HCT116 (cell line): ENCODE measurements around the gene THG1L. TPM values are rescaled to one million over a fixed set of nuclear protein-coding genes. Genes with fewer than 3 reads are reported as not detected.

ENCODE experiments used
- ATAC-seq: fragments of 200-7000 bp; cut with Tn5 transposase; 2 replicates; pipeline ENCODE4 v1.9.1; 2020; ENCODE audit warnings: mild to moderate bottlenecking, moderate library complexity
- BruUV-seq: library from RNA; stranded (reverse); fragments of 400-500 nt; replicated peaks from 2 replicates; lab custom pipeline; 2021; lab: Mats Ljungman, UMichigan
- CTCF ChIA-PET: fragments of 300-600 bp; sonication (Branson Sonifier 250); formaldehyde crosslinking; loops from one replicate; lab custom pipeline; 2021; ENCODE audit warnings: antibody characterized with exemption; lab: Charles Lee
- POLR2A ChIA-PET: fragments of 300-600, 350-600 bp; sonication (Branson Sonifier 250); formaldehyde crosslinking; loops from one replicate; lab custom pipeline; 2021; ENCODE audit warnings: antibody characterized with exemption; lab: Charles Lee
- RAD21 ChIA-PET, 2 experiments: fragments of 300-600 bp; sonication (Branson Sonifier 250); formaldehyde crosslinking; loops; one replicate each; lab custom pipeline; 2023; ENCODE audit warnings: low total read pairs in 2 of 2; ENCODE audit not compliant: uncharacterized antibody in 2 of 2, unreplicated experiment in 2 of 2, low non-redundant PET in 1 of 2; lab: Charles Lee
- DNase-seq: peaks from one replicate; pipeline ENCODE4 v3.0.0-alpha.2; 2010; ENCODE audit warnings: low read depth, low spot score
- H2AFZ ChIP-seq: fragments of 200-600 bp; shearing (Covaris generic), sonication (generic); 2 replicates; pipeline ENCODE4 v1.6.1; 2017; ENCODE audit warnings: low read depth, mixed run types, mixed read lengths, antibody characterized with exemption, low read length; ENCODE audit not compliant: poor library complexity, severe bottlenecking
- H3K27ac ChIP-seq: 2 replicates; pipeline ENCODE4 v1.5.1; 2012; ENCODE audit warnings: low read depth, low read length
- H3K27me3 ChIP-seq: fragments of 200-600 bp; sonication (generic); 2 replicates; pipeline ENCODE4 v1.6.1; 2016; ENCODE audit warnings: mixed run types, low read length, mixed read lengths; ENCODE audit not compliant: insufficient read depth
- H3K36me3 ChIP-seq, 2 experiments: fragments of 200-500 bp in 1 of 2; fragments of 200-600 bp in 1 of 2; sonication (Bioruptor generic) in 1 of 2; sonication (generic) in 1 of 2; 2 replicates each; pipeline versions ENCODE4 v1.5.1 to v1.6.1; 2014 to 2016; ENCODE audit warnings: low read length in 2 of 2, inconsistent platforms in 1 of 2, mixed read lengths in 1 of 2, mixed run types in 1 of 2; ENCODE audit not compliant: insufficient read depth in 2 of 2, control insufficient read depth in 1 of 2
- H3K4me1 ChIP-seq, 2 experiments: fragments of 200-600 bp in 1 of 2; sonication (generic) in 1 of 2; 2 replicates each; pipeline versions ENCODE4 v1.5.1 to v1.6.1; 2012 to 2017; ENCODE audit warnings: low read length in 2 of 2, inconsistent platforms in 1 of 2, mild to moderate bottlenecking in 1 of 2, mixed read lengths in 1 of 2, mixed run types in 1 of 2, moderate library complexity in 1 of 2; ENCODE audit not compliant: insufficient read depth in 2 of 2, control insufficient read depth in 1 of 2
- H3K4me2 ChIP-seq: fragments of 200-600 bp; sonication (generic); 2 replicates; pipeline ENCODE4 v1.6.1; 2017; ENCODE audit warnings: mixed run types, low read length, mixed read lengths
- H3K4me3 ChIP-seq, 2 experiments: fragments of 200-600 bp in 1 of 2; sonication (generic) in 1 of 2; replicated peaks in 1 of 2; 2 replicates each; pipeline ENCODE4 v1.5.1; 2011 to 2016; ENCODE audit warnings: low read length in 2 of 2, control low read depth in 1 of 2, low read depth in 1 of 2, mild to moderate bottlenecking in 1 of 2, mixed read lengths in 1 of 2, mixed run types in 1 of 2
- H3K79me2 ChIP-seq: fragments of 200-600 bp; sonication (generic); 2 replicates; pipeline ENCODE4 v1.6.1; 2017; ENCODE audit warnings: mild to moderate bottlenecking, mixed run types, low read length, moderate library complexity, mixed read lengths; ENCODE audit not compliant: insufficient read depth
- H3K9ac ChIP-seq: fragments of 200-600 bp; sonication (generic); 2 replicates; pipeline ENCODE4 v1.6.1; 2016; ENCODE audit warnings: low read length, mixed read lengths
- H3K9me2 ChIP-seq: fragments of 200-600 bp; sonication (generic), shearing (Covaris generic); 2 replicates; pipeline ENCODE4 v1.6.1; 2017; ENCODE audit warnings: mixed run types, mild to moderate bottlenecking, moderate library complexity; ENCODE audit not compliant: insufficient read depth
- H3K9me3 ChIP-seq, 2 experiments: fragments of 200-500 bp in 1 of 2; fragments of 200-600 bp in 1 of 2; sonication (Bioruptor generic) in 1 of 2; sonication (generic) in 1 of 2; 2 replicates each; pipeline ENCODE4 v1.6.1; 2014 to 2017; ENCODE audit warnings: low read length in 2 of 2, mixed read lengths in 2 of 2, inconsistent platforms in 1 of 2, low read depth in 1 of 2, mild to moderate bottlenecking in 1 of 2, mixed run types in 1 of 2, moderate library complexity in 1 of 2; ENCODE audit not compliant: control insufficient read depth in 1 of 2, insufficient read depth in 1 of 2
- H4K20me1 ChIP-seq: fragments of 200-600 bp; sonication (generic), shearing (Covaris generic); 2 replicates; pipeline ENCODE4 v1.6.1; 2017; ENCODE audit warnings: mixed run types, mild to moderate bottlenecking, moderate library complexity; ENCODE audit not compliant: insufficient read depth
- CEBPB ChIP-seq: IDR thresholded peaks from 2 replicates; pipeline ENCODE4 v1.6.1; 2012; ENCODE audit warnings: low read depth
- ELF1 ChIP-seq: IDR thresholded peaks from 2 replicates; pipeline ENCODE4 v1.6.1; 2012; ENCODE audit warnings: low read depth, borderline replicate concordance
- EZH2phosphoT487 ChIP-seq: fragments of 200-600 bp; IDR thresholded peaks from 2 replicates; pipeline ENCODE4 v1.6.1; 2018; ENCODE audit warnings: antibody characterized with exemption, borderline replicate concordance
- POLR2A ChIP-seq: IDR thresholded peaks from 2 replicates; pipeline ENCODE4 v1.7.0; 2011; ENCODE audit warnings: borderline replicate concordance; ENCODE audit not compliant: insufficient read depth, insufficient read length; ENCODE audit errors: extremely low read depth
- POLR2AphosphoS5 ChIP-seq: IDR thresholded peaks from 2 replicates; pipeline ENCODE4 v1.6.1; 2011; ENCODE audit warnings: mild to moderate bottlenecking, low read depth, low read length, moderate library complexity
- RAD21 ChIP-seq: IDR thresholded peaks from 2 replicates; pipeline ENCODE4 v1.6.1; 2012; ENCODE audit warnings: low read depth, mild to moderate bottlenecking
- SRF ChIP-seq: IDR thresholded peaks from 2 replicates; pipeline ENCODE4 v1.6.1; 2012; ENCODE audit warnings: low read depth
- TCF7L2 ChIP-seq: IDR thresholded peaks from 2 replicates; pipeline ENCODE4 v1.7.0; 2011; ENCODE audit warnings: borderline replicate concordance, inconsistent platforms; ENCODE audit not compliant: insufficient read depth, insufficient read length; ENCODE audit errors: extremely low read depth
- ZNF274 ChIP-seq: fragments of 200-500 bp; sonication (Bioruptor generic); IDR thresholded peaks from 2 replicates; pipeline ENCODE4 v1.6.1; 2014; ENCODE audit warnings: mild to moderate bottlenecking, low read depth, low read length, inconsistent platforms
- intact Hi-C: fragments of 100-400 bp; cut with micrococcal nuclease; formaldehyde crosslinking; loops from 2 replicates; pipeline ENCODE4 v1.10.0; 2022
- total RNA-seq: library from RNA; stranded (reverse); gene quantifications from one replicate; pipeline ENCODE4 v1.2.1, GENCODE V29; 2021; ENCODE audit not compliant: unreplicated experiment
- TF ChIP-seq, protein P1 (sequence below), 3 experiments: fragments of 200-600 bp in 1 of 3; sonication (generic) in 1 of 3; IDR thresholded peaks in 2 of 3; conservative IDR thresholded peaks in 1 of 3; 2 replicates each; pipeline ENCODE4 v1.5.1; 2012 to 2017; ENCODE audit warnings: low read depth in 2 of 3, low read length in 2 of 3, antibody characterized with exemption in 1 of 3, borderline replicate concordance in 1 of 3, control low read depth in 1 of 3, mild to moderate bottlenecking in 1 of 3, mixed read lengths in 1 of 3, mixed run types in 1 of 3, moderate library complexity in 1 of 3; ENCODE audit not compliant: insufficient read depth in 1 of 3

THG1L gene
- total RNA-seq, 1 experiment from 2014 or later: 33.9 TPM

DNA sequence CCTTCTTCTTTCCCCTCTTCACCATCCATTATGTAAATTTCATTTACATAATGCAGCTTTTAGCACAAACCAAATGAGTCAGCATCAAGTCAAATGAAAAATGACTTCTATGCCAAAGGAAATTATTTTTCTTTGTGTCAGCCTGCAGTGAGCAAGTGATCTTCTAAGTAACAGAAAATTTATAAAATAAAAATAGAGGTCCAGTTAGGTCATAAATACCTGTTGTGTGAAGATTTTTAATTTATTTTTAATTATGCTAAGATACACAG, 16.7 kb upstream of the THG1L start:
- no peak for ATAC-seq
- H3K36me3 ChIP-seq: no peaks in the 10 kb centered on the region
- BruUV-seq: no TSS peak
- ChIA-PET POLR2A (no interaction called here), RAD21 (no interaction called here), CTCF (no interaction called here)
- no peaks in the 10 kb centered on the region for H3K79me2 ChIP-seq
- H4K20me1 ChIP-seq: no peaks in the 10 kb centered on the region
- no peak overlapping the region for H3K9ac ChIP-seq
- no peaks in the 10 kb centered on the region for H3K27me3 ChIP-seq
- no peaks in the 10 kb centered on the region for H3K9me2 ChIP-seq
- no peak for TF ChIP-seq TCF7L2
- TF ChIP-seq RAD21: no peak
- TF ChIP-seq, protein P1, sequence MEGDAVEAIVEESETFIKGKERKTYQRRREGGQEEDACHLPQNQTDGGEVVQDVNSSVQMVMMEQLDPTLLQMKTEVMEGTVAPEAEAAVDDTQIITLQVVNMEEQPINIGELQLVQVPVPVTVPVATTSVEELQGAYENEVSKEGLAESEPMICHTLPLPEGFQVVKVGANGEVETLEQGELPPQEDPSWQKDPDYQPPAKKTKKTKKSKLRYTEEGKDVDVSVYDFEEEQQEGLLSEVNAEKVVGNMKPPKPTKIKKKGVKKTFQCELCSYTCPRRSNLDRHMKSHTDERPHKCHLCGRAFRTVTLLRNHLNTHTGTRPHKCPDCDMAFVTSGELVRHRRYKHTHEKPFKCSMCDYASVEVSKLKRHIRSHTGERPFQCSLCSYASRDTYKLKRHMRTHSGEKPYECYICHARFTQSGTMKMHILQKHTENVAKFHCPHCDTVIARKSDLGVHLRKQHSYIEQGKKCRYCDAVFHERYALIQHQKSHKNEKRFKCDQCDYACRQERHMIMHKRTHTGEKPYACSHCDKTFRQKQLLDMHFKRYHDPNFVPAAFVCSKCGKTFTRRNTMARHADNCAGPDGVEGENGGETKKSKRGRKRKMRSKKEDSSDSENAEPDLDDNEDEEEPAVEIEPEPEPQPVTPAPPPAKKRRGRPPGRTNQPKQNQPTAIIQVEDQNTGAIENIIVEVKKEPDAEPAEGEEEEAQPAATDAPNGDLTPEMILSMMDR (IDR thresholded peaks at IDR 0.05 in 2 of 3, conservative IDR thresholded peaks at IDR 0.05 in 1 of 3; ENCODE audit: borderline replicate concordance in 1 of 3, insufficient read depth in 1 of 3, low read depth in 2 of 3, low read length in 2 of 3): no peak
- TF ChIP-seq ZNF274: no peak
- TF ChIP-seq POLR2A: no peak
- TF ChIP-seq SRF: no peak
- TF ChIP-seq ELF1: no peak
- TF ChIP-seq CEBPB: no peak
- TF ChIP-seq EZH2phosphoT487: no peak
- no peak for TF ChIP-seq POLR2AphosphoS5
- no peak overlapping the region for H3K27ac ChIP-seq
- H3K9me3 ChIP-seq: no peaks in the 10 kb centered on the region
- H3K4me3 ChIP-seq: no peak overlapping the region
- intact Hi-C loops: loop anchor here (10.0 kb wide), 1 partner anchor 240 kb away; no protein-coding TSS in a partner anchor
- H3K4me1 ChIP-seq: peaks cover 0 to 10% of the 10 kb centered on the region in 2 experiments; a peak in 2 of 4 replicates
- no peak overlapping the region for H2AFZ ChIP-seq
- H3K4me2 ChIP-seq: no peak overlapping the region
- DNase-seq: no peak
